ENCODE results near the gene GRID2IP. TPM values are rescaled to one million over a fixed set of nuclear protein-coding genes. Genes with fewer than 3 reads are reported as not detected.

The GRID2IP gene
- total and polyA plus RNA-seq, 2 of the 13 experiments (the other 11 are each of a cell fraction or from before 2014, with no cell fraction given), result 0.03 TPM; not detected in 1

GRCh38 chr7:6590645-6591110 lies 39.4 kb upstream of the GRID2IP start (continued):
- TF ChIP-seq ZNF782 (CRISPR knock-in tag; IDR thresholded peaks at IDR 0.05; ENCODE audit: borderline replicate concordance) (0 out of 2 replicates have a peak, but pooled peaks have one; percentile 17), ZNF362 (CRISPR knock-in tag; IDR thresholded peaks at IDR 0.05; ENCODE audit: borderline replicate concordance) (0 out of 2 replicates have a peak, but pooled peaks have one; percentile 32), ZNF841 (CRISPR knock-in tag; IDR thresholded peaks at IDR 0.05; ENCODE audit: borderline replicate concordance) (no peak), NR2F6 (IDR thresholded peaks at IDR 0.05) (no peak), NR2F6 (CRISPR knock-in tag; IDR thresholded peaks at IDR 0.05) (no peak), ARNTL (CRISPR knock-in tag; IDR thresholded peaks at IDR 0.05) (0 out of 2 replicates have a peak, but pooled peaks have one; percentile 9), GTF2F1 (IDR thresholded peaks at IDR 0.05; ENCODE audit: low read length) (no peak), POGZ (CRISPR knock-in tag; IDR thresholded peaks at IDR 0.05) (0 out of 2 replicates have a peak, but pooled peaks have one; percentile 0), TEAD3 (CRISPR knock-in tag; optimal IDR thresholded peaks at IDR 0.05; ENCODE audit: borderline replicate concordance) (no peak), ZBTB42 (CRISPR knock-in tag; IDR thresholded peaks at IDR 0.05) (no peak), NFAT5 (CRISPR knock-in tag; IDR thresholded peaks at IDR 0.05) (no peak), ZNF121 (CRISPR knock-in tag; IDR thresholded peaks at IDR 0.05) (peak; percentile 22; the same call in 1 of the 2 replicates), STAG1 (CRISPR knock-in tag; IDR thresholded peaks at IDR 0.05) (0 out of 2 replicates have a peak, but pooled peaks have one; percentile 17), ZNF569 (CRISPR knock-in tag; IDR thresholded peaks at IDR 0.05; ENCODE audit: borderline replicate concordance) (0 out of 2 replicates have a peak, but pooled peaks have one; percentile 62), SMYD3 (CRISPR knock-in tag; IDR thresholded peaks at IDR 0.05) (no peak)
